Smooth muscle cell (in vitro differentiated cells): ENCODE measurements around the gene PKDCC. TPM values are rescaled to one million over a fixed set of nuclear protein-coding genes. Genes with fewer than 3 reads are reported as not detected.
A peak's percentile ranks its signal among the peaks of the same experiment; 100 is the strongest.
"Not testable (repeated sequence)": the region's sequence is repeated elsewhere in the genome, so short reads cannot be mapped to it uniquely, and the experiment has no call there.

Experiments used
- DNase-seq: peaks from one replicate; lab custom pipeline; 2025; ENCODE audit not compliant: unreplicated experiment; lab: John Stamatoyannopoulos, UW
- H2AFZ ChIP-seq: fragments of 200-600 bp; sonication (generic); 2 replicates; pipeline ENCODE4 v1.6.0; 2016; ENCODE audit warnings: antibody characterized with exemption, low read depth, mild to moderate bottlenecking
- H3F3A ChIP-seq: fragments of 200-600 bp; sonication (generic); 2 replicates; pipeline ENCODE4 v1.6.0; 2017; ENCODE audit warnings: antibody characterized with exemption, low read depth
- H3K27ac ChIP-seq: fragments of 200-600 bp; sonication (generic); 2 replicates; pipeline ENCODE4 v1.5.1; 2016; ENCODE audit warnings: low read depth, mild to moderate bottlenecking
- H3K27me3 ChIP-seq: fragments of 200-600 bp; sonication (generic); 2 replicates; pipeline ENCODE4 v1.6.1; 2016; ENCODE audit warnings: low read depth, mild to moderate bottlenecking
- H3K36me3 ChIP-seq: fragments of 200-600 bp; sonication (generic); 2 replicates; pipeline ENCODE4 v1.5.1; 2016; ENCODE audit warnings: low read depth
- H3K4me1 ChIP-seq: fragments of 200-600 bp; sonication (generic); 2 replicates; pipeline ENCODE4 v1.5.1; 2016; ENCODE audit warnings: low read depth
- H3K4me2 ChIP-seq: fragments of 200-600 bp; sonication (generic); 2 replicates; pipeline ENCODE4 v1.6.0; 2016; ENCODE audit warnings: mild to moderate bottlenecking
- H3K4me3 ChIP-seq: fragments of 200-600 bp; sonication (generic); 2 replicates; pipeline ENCODE4 v1.5.1; 2016; ENCODE audit warnings: mild to moderate bottlenecking
- H3K79me2 ChIP-seq: fragments of 200-600 bp; sonication (generic); 2 replicates; pipeline ENCODE4 v1.6.0; 2016; ENCODE audit warnings: low read depth, mild to moderate bottlenecking
- H3K9ac ChIP-seq: fragments of 200-600 bp; sonication (generic); 2 replicates; pipeline ENCODE4 v1.6.0; 2016; ENCODE audit warnings: low read depth
- H3K9me3 ChIP-seq: fragments of 200-600 bp; sonication (generic); replicated peaks from 2 replicates; pipeline ENCODE4 v1.5.1; 2016; ENCODE audit warnings: low read depth
- H4K20me1 ChIP-seq: fragments of 200-600 bp; sonication (generic); 2 replicates; pipeline ENCODE4 v1.6.0; 2016; ENCODE audit warnings: low read depth
- WGBS: methylation state at CpG from one replicate; pipeline ENCODE4 v1.1.7; 2016; ENCODE audit warnings: low lambda C conversion rate; 5-methylcytosine and 5-hydroxymethylcytosine counted together
- polyA plus RNA-seq: library from polyadenylated mRNA; unstranded; fragments of >200 nt; fragmentation: Nextera tagmentation; extraction: Ambion mirVana; gene quantifications from 2 replicates; pipeline ENCODE4 v1.2.1, GENCODE V29; 2016
- total RNA-seq: library from RNA; depleted of rRNA; stranded (reverse); fragments of >200 nt; gene quantifications from 2 replicates; pipeline ENCODE4 v1.2.3, GENCODE V29; 2014
- TF ChIP-seq, protein P1 (sequence below): fragments of 200-600 bp; sonication (generic); IDR thresholded peaks from 2 replicates; pipeline ENCODE4 v1.5.1; 2017; ENCODE audit warnings: borderline replicate concordance, mild to moderate bottlenecking, antibody characterized with exemption; ENCODE audit not compliant: insufficient read depth, poor library complexity, severe bottlenecking

PKDCC gene
- total and polyA plus RNA-seq, 2 experiments from 2014 or later: 12.2 to 15.2 TPM

DNA sequence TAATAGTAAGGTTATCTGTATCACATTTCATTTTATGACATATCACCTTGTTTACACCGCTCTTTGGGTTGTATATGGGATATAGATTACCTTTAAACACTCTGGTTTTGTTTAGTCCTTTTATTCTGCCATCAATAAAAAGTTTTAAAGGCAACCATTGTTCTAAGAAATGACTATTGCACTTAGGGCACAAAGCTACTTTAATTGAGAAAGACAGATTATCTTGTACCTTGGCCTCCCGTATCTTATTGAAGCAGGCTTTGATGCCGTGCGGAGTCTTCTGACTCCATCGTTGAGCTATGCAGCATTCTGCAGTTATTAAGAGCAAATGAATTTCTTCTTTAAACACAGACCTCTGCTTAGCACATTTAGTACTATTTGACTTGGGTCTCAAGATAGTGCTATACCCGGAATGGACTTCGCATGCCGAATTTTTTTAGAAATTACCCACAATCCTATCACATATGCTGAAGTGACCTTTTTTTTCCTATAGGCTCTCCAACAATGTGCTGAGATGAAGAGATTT is 16.7 kb downstream of the PKDCC start:
- DNase-seq: no peak
- Histone ChIP-seq H3K9ac (peak overlapping the region; percentile 30), H3K27ac (peak overlapping the region; percentile 61), H3K4me2 (peak overlapping the region; percentile 75), H3K4me3 (no peak overlapping the region), H3K27me3 (no peaks in the 10 kb centered on the region), H2AFZ (no peak overlapping the region), H3K9me3 (no peaks in the 10 kb centered on the region), H3K4me1 (peaks cover 31% of the 10 kb centered on the region), H3F3A (peaks cover 16% of the 10 kb centered on the region), H3K79me2 (no peaks in the 10 kb centered on the region), H3K36me3 (no peaks in the 10 kb centered on the region), H4K20me1 (no peaks in the 10 kb centered on the region)
- TF ChIP-seq, protein P1, sequence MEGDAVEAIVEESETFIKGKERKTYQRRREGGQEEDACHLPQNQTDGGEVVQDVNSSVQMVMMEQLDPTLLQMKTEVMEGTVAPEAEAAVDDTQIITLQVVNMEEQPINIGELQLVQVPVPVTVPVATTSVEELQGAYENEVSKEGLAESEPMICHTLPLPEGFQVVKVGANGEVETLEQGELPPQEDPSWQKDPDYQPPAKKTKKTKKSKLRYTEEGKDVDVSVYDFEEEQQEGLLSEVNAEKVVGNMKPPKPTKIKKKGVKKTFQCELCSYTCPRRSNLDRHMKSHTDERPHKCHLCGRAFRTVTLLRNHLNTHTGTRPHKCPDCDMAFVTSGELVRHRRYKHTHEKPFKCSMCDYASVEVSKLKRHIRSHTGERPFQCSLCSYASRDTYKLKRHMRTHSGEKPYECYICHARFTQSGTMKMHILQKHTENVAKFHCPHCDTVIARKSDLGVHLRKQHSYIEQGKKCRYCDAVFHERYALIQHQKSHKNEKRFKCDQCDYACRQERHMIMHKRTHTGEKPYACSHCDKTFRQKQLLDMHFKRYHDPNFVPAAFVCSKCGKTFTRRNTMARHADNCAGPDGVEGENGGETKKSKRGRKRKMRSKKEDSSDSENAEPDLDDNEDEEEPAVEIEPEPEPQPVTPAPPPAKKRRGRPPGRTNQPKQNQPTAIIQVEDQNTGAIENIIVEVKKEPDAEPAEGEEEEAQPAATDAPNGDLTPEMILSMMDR: no peak
- 25% methylated on average over 8 of the region's 8 CpGs for WGBS

DNA sequence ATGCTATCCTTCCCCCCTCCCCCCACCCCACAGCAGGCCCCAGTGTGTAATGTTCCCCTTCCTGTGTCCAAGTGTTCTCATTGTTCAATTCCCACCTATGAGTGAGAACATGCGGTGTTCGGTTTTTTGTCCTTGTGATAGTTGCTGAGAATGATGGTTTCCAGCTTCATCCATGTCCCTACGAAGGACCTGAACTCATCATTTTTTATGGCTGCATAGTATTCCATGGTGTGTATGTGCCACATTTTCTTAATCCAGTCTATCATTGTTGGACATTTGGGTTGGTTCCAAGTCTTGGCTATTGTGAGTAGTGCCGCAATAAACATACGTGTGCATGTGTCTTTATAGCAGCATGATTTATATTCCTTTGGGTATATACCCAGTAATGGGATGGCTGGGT is 17.9 kb downstream of the PKDCC start:
- H3F3A ChIP-seq: peaks cover 15% of the 10 kb centered on the region
- H3K9ac ChIP-seq, H3K79me2 ChIP-seq, H4K20me1 ChIP-seq, H3K36me3 ChIP-seq, H3K9me3 ChIP-seq, H3K4me2 ChIP-seq, H3K4me3 ChIP-seq, H2AFZ ChIP-seq, DNase-seq, H3K27me3 ChIP-seq, H3K27ac ChIP-seq: not testable (repeated sequence)
- WGBS: 95% methylated on average over 5 of the region's 5 CpGs
- peaks cover 29% of the 10 kb centered on the region for H3K4me1 ChIP-seq

DNA sequence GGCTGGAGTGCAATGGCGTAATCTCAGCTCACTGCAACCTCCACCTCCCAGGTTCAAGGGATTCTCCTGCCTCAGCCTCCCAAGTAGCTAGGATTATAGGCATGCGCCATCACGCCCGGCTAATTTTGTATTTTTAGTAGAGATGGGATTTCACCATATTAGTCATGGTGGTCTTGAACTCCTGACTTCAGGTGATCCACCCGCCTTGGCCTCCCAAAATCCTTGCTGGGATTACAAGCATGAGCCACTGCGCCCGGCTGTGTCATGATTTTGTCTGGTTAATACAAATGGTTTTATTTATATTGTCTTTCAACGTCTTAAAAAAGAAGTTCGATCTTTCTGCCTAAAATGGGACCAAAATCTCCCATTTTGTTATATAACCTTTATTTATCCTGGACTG is 19.2 kb downstream of the PKDCC start:
- not testable (repeated sequence) for H3K4me3 ChIP-seq, H3K27ac ChIP-seq, H4K20me1 ChIP-seq, H3K4me2 ChIP-seq, DNase-seq, H3K9me3 ChIP-seq, H2AFZ ChIP-seq, H3K9ac ChIP-seq, H3K27me3 ChIP-seq, H3F3A ChIP-seq, H3K36me3 ChIP-seq, H3K79me2 ChIP-seq
- H3K4me1 ChIP-seq: peaks cover 16% of the 10 kb centered on the region
- 95% methylated on average over 9 of the region's 9 CpGs for WGBS

DNA sequence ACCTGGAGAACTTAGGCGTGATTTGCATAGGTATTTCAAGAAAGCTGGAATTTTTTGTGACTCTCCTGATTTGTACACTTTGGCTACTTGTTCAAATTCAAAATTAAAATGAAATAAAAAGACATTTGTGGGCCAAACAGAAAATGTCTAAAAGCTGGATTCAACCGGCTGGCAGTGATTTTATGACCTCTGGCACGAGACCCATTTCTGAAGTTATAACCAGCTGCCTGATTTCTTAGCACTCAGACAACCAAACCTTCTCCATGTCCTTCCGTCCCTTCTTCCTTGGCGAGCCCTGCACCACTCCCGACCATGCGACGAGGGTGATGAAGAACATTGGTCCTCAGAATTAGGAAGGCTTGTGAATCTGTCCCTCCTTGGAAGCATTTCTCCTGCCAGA is 19.7 kb downstream of the PKDCC start:
- no peaks in the 10 kb centered on the region for H3K27me3 ChIP-seq
- no peak overlapping the region for H2AFZ ChIP-seq
- 96% methylated on average over 8 of the region's 8 CpGs for WGBS
- no peak overlapping the region for H3K4me3 ChIP-seq
- H3K9ac ChIP-seq: no peak overlapping the region
- peaks cover 5% of the 10 kb centered on the region for H3F3A ChIP-seq
- H3K27ac ChIP-seq: no peak overlapping the region
- no peaks in the 10 kb centered on the region for H3K79me2 ChIP-seq
- H3K36me3 ChIP-seq: no peaks in the 10 kb centered on the region
- peaks cover 16% of the 10 kb centered on the region for H3K4me1 ChIP-seq
- H3K4me2 ChIP-seq: no peak overlapping the region
- H4K20me1 ChIP-seq: no peaks in the 10 kb centered on the region
- H3K9me3 ChIP-seq: no peaks in the 10 kb centered on the region
- TF ChIP-seq, protein P1: no peak
- no peak for DNase-seq

DNA sequence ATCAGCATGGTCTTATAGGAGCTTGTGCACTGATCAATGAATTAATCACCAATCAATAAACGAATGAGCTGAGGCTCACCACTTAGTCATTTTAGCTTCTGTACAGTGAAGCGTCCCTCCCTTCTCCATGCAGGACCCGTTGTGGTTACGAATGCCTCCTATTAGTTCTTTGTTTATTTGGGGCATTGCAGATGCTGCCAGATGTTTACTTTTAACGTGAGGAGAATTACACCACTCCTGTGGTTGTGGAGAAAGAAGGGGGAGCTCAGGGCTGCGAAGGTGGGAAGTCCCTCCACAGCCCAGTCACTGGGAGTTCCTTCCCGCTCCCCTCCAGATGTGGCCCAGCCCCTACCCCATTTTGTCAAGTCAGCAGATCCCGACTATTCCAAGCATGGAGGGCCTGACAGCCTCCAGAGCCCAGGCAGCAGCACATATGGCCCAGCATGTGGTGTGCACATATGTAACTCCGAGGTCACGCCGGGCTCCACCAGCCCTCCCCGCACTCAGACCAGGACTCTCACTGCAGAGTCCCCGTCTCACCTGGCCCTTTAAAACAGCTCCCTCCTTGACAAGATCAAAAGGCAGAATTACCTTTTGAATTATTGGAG is 20.9 kb downstream of the PKDCC start:
- no peak for DNase-seq
- Histone ChIP-seq H3F3A (peaks cover 5% of the 10 kb centered on the region), H3K79me2 (no peaks in the 10 kb centered on the region), H3K27ac (no peak overlapping the region), H3K9ac (no peak overlapping the region), H3K27me3 (no peaks in the 10 kb centered on the region), H4K20me1 (no peaks in the 10 kb centered on the region), H3K36me3 (no peaks in the 10 kb centered on the region), H3K4me1 (peaks cover 19% of the 10 kb centered on the region), H2AFZ (no peak overlapping the region), H3K9me3 (no peaks in the 10 kb centered on the region), H3K4me2 (no peak overlapping the region), H3K4me3 (no peak overlapping the region)
- 82% methylated on average over 13 of the region's 13 CpGs for WGBS
- TF ChIP-seq, protein P1: no peak
